Urinary bladder (tissue), 4 donors: ENCODE measurements around the gene WDR73. TPM values are rescaled to one million over a fixed set of nuclear protein-coding genes. Genes with fewer than 3 reads are reported as not detected.

Experiments used
- DNase-seq: peaks from one replicate; pipeline ENCODE4 v3.0.0-alpha.2; 2015; ENCODE audit errors: extremely low spot score
- H3K27ac ChIP-seq: one replicate; pipeline ENCODE4 v1.5.1; 2013; ENCODE audit warnings: low read depth, mild to moderate bottlenecking, moderate library complexity
- H3K36me3 ChIP-seq: one replicate; pipeline ENCODE4 v1.6.1; 2013; ENCODE audit warnings: mild to moderate bottlenecking, moderate library complexity; ENCODE audit not compliant: insufficient read depth
- H3K4me1 ChIP-seq: one replicate; pipeline ENCODE4 v1.6.1; 2013; ENCODE audit warnings: mild to moderate bottlenecking, moderate library complexity; ENCODE audit not compliant: insufficient read depth
- H3K4me3 ChIP-seq: one replicate; pipeline ENCODE4 v1.5.1; 2013; ENCODE audit warnings: low read depth, low read length
- WGBS: extraction: QIAGEN DNeasy Blood & Tissue Kit; methylation state at CpG from one replicate; pipeline ENCODE4 v1.1.7; 2013; 5-methylcytosine and 5-hydroxymethylcytosine counted together
- polyA plus RNA-seq: library from polyadenylated mRNA; stranded (reverse); fragments of 200-250 nt; gene quantifications from one replicate; pipeline ENCODE4 v1.2.3, GENCODE V29; 2013
- total RNA-seq: library from RNA; depleted of rRNA; stranded (reverse); fragments of >200 nt; gene quantifications from one replicate; pipeline ENCODE4 v1.2.3, GENCODE V29; 2014
- donor health status: healthy with polysubstance abuse.
- donor health status: healthy.

Gene WDR73
- total and polyA plus RNA-seq, 2 donors: 18.5 to 39.1 TPM

GRCh38 chr15:84621358-84621979, 32.6 kb downstream of the WDR73 start:
- 97% methylated on average over 17 of the region's 17 CpGs for WGBS
- Histone ChIP-seq H3K27ac (no peak overlapping the region), H3K4me1 (no peaks in the 10 kb centered on the region), H3K36me3 (peaks cover 1% of the 10 kb centered on the region), H3K4me3 (no peak overlapping the region)
- DNase-seq: no peak

- no peak overlapping the region for H3K27ac ChIP-seq
- WGBS: 98% methylated on average over 8 of the region's 8 CpGs
- no peak overlapping the region for H3K4me3 ChIP-seq
- no peak for DNase-seq
- no peaks in the 10 kb centered on the region for H3K4me1 ChIP-seq
- H3K36me3 ChIP-seq: peaks cover 1% of the 10 kb centered on the region
Observed at GRCh38 chr15:84620626-84621025, 33.5 kb downstream of the WDR73 start.

- 88% methylated on average over 3 of the region's 3 CpGs for WGBS
- Histone ChIP-seq H3K4me1 (no peaks in the 10 kb centered on the region), H3K27ac (no peak overlapping the region), H3K36me3 (peaks cover 1% of the 10 kb centered on the region), H3K4me3 (no peak overlapping the region)
- no peak for DNase-seq
Observed at GRCh38 chr15:84616235-84616634, 37.8 kb downstream of the WDR73 start.

GRCh38 chr15:84611631-84612030, 42.5 kb downstream of the WDR73 start:
- Histone ChIP-seq H3K36me3 (no peaks in the 10 kb centered on the region), H3K27ac (no peak overlapping the region), H3K4me3 (no peak overlapping the region), H3K4me1 (no peaks in the 10 kb centered on the region)
- no peak for DNase-seq
- 95% methylated on average over 7 of the region's 7 CpGs for WGBS

GRCh38 chr15:84609818-84610525, 44.1 kb downstream of the WDR73 start:
- no peaks in the 10 kb centered on the region for H3K4me1 ChIP-seq
- H3K36me3 ChIP-seq: no peaks in the 10 kb centered on the region
- no peak for DNase-seq
- 92% methylated on average over 11 of the region's 11 CpGs for WGBS
- no peak overlapping the region for H3K4me3 ChIP-seq
- H3K27ac ChIP-seq: no peak overlapping the region

- WGBS: 41% methylated on average over 1 of the region's 1 CpG
- DNase-seq: no peak
- Histone ChIP-seq H3K4me3 (no peak overlapping the region), H3K27ac (no peak overlapping the region), H3K4me1 (no peaks in the 10 kb centered on the region), H3K36me3 (no peaks in the 10 kb centered on the region)
Observed at GRCh38 chr15:84608707-84609284, 45.3 kb downstream of the WDR73 start.

- no peak for DNase-seq
- no peak overlapping the region for H3K27ac ChIP-seq
- peaks cover 2% of the 10 kb centered on the region for H3K4me1 ChIP-seq
- 83% methylated on average over 8 of the region's 8 CpGs for WGBS
- no peak overlapping the region for H3K4me3 ChIP-seq
- H3K36me3 ChIP-seq: no peaks in the 10 kb centered on the region
Observed at GRCh38 chr15:84606653-84607120, 47.4 kb downstream of the WDR73 start.

- no peak overlapping the region for H3K4me3 ChIP-seq
- H3K36me3 ChIP-seq: no peaks in the 10 kb centered on the region
- no peak overlapping the region for H3K27ac ChIP-seq
- no peak for DNase-seq
- WGBS: 56% methylated on average over 2 of the region's 2 CpGs
- peaks cover 2% of the 10 kb centered on the region for H3K4me1 ChIP-seq
Observed at GRCh38 chr15:84605554-84605882, 48.6 kb downstream of the WDR73 start.

- DNase-seq: no peak
- WGBS: 81% methylated on average over 19 of the region's 19 CpGs
- Histone ChIP-seq H3K4me1 (peaks cover 2% of the 10 kb centered on the region), H3K4me3 (no peak overlapping the region), H3K36me3 (no peaks in the 10 kb centered on the region), H3K27ac (no peak overlapping the region)
Observed at GRCh38 chr15:84604826-84605553, 49.1 kb downstream of the WDR73 start.

GRCh38 chr15:84603630-84604379, 50.3 kb downstream of the WDR73 start:
- H3K4me3 ChIP-seq: no peak overlapping the region
- no peak overlapping the region for H3K27ac ChIP-seq
- H3K36me3 ChIP-seq: no peaks in the 10 kb centered on the region
- peaks cover 2% of the 10 kb centered on the region for H3K4me1 ChIP-seq
- WGBS: 88% methylated on average over 14 of the region's 14 CpGs
- no peak for DNase-seq

GRCh38 chr15:84601555-84601838, 52.6 kb downstream of the WDR73 start:
- 12% methylated on average over 6 of the region's 6 CpGs for WGBS
- peak overlapping the region; percentile 81 for H3K4me3 ChIP-seq
- peaks cover 2% of the 10 kb centered on the region for H3K4me1 ChIP-seq
- H3K27ac ChIP-seq: no peak overlapping the region
- no peak for DNase-seq
- no peaks in the 10 kb centered on the region for H3K36me3 ChIP-seq

- under 1% methylated on average over 68 of the region's 68 CpGs for WGBS
- H3K27ac ChIP-seq: no peak within 1 kb of the TSS
- no peaks in the 10 kb centered on the region for H3K36me3 ChIP-seq
- DNase-seq: peak; percentile 87
- H3K4me3 ChIP-seq: peak within 1 kb of the TSS; percentile 81
- H3K4me1 ChIP-seq: peaks cover 2% of the 10 kb centered on the region
Observed at GRCh38 chr15:84600687-84601554, 53.2 kb downstream of the WDR73 start, which contains the start of gene ZSCAN2. TSS of gene ZSCAN2 (plus strand) at chr15:84601009. CDS start at chr15:84603928, 2,919 bp downstream.
